T-helper 2 cell (primary cell): ENCODE data around the gene FHOD3.

Source experiments
- DNase-seq, 5 experiments: peaks; one replicate each; pipeline versions ENCODE4 v3.0.0 to v3.0.0-alpha.2; 2012 to 2022

Gene FHOD3

DNA sequence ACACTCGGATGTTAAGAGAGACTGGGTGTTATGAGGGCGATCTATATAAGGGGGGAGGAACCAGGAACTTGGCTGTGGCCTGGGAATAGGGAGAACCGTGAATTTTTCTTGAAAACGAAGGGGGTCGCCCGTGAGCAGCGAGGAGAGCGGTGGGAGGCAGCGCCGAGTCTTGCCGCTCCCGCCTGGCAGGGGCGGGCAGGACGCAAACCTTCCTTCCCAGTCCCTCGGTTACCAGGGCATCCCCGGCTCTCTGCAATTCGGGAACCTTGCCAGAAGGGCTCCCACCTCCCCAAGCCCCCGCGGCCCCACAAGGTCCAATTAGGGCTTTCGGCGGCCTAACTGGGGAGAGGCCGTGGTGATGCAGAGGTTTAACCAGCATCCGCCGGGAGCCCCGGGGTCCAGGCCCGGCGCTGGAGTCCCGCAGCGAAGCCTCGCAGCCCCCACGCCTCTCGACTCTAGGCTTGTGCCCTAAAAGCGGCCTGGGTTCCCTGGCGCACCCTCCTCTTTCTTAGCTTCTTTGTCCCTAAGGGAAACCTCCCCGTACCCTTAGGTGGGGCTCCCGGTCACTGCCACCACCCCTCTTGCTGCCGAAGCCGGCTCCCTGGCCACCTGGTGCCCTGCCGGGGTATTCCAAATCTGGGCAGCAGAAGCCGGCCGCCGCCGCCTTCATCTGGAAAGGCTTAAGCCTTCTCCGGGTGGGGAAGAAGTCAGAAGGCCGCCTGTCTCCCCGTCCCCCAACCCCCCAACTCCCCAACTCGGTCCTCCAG, 680 bp upstream of the FHOD3 start:
- DNase-seq, result no peak

DNA sequence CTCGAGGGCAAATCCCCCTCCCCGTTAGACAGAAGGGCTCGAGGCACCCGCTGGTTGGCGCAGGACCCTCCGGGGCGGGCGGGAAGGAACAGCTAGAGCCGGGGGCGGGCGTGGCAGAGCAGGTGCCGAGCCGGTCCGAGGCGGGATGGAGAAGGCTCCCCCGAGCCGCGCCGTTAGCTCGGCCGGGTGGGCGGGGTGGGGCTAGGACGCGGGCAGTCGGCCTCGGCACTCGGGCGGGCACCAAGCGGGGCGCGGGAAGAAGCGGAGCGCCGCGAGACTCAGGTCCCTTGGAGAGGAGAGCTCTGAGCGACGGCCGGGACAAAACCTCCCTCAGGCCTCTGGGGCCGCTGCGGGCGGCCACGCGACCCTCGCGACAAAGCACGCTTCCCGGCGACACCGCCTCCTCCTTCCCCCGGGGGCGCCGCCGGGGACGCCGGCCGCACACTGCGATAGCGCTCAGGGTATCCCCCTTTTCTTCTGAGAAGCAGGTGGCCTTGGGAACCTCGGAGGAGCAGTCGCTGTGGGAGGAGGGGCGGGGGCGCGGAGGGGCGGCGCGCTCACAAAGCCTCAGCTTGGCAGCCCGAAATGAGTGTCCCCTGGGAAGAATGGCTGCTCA, 721 bp downstream of the FHOD3 start:
- DNase-seq, result no peak

DNA sequence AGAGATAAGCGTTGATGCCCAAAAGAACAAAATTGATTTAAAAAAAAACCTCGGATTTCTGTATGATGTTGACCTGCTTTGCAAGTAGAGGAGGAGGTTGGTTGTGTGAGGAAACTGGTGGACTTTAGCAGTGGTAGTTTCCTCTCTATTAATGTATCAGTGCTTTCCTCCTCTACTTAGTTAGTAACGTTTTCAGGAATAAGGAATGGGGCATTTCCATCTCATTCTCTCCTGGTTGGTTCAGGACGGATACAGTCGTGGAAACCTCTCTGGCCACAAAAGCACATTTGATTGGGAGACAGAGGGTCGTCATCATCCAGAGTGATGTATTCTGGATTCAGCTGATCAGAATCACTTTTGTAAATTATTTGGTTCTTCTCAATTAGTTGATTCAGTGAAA, 1.5 kb downstream of the FHOD3 start:
- DNase-seq, result no peak

DNA sequence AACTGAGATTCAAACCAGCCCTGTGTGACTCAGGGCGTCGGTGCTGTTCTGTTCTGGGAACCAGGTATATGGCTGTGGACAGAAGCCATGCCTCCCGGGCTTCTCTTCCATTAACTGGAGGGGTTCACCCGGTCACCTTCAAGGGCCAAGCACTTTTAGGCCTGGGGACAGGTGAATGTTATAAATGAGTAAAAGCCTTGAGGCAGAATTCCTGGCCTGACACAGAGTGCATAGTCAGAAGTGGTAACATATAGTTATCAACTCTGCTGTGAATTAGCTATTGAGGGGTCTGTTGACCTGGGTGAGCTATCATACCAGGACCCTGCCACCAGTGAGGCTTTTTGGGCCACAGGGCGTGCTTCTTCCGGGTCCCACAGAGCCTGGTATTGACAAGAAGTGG, 2.7 kb downstream of the FHOD3 start:
- no peak for DNase-seq

DNA sequence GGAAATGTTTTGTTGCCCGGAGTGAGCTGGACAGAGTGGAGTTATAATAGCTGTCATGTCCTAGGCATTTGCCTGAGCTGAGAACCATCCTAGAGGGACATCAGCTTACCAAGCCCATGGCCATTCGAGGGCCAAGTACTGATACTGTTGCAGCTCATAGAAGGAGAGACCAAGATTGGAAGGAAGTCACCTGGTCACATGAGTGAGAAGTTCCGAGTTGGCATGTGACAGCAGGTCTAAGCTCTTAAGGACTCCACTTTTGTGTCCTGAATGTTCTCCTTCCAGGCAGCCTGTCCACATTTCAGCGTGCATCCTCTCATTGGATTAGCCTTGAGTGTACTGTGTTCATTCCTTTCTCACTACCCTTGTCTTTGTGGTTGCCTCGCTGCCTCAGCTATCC, 4.4 kb downstream of the FHOD3 start:
- DNase-seq, result no peak

DNA sequence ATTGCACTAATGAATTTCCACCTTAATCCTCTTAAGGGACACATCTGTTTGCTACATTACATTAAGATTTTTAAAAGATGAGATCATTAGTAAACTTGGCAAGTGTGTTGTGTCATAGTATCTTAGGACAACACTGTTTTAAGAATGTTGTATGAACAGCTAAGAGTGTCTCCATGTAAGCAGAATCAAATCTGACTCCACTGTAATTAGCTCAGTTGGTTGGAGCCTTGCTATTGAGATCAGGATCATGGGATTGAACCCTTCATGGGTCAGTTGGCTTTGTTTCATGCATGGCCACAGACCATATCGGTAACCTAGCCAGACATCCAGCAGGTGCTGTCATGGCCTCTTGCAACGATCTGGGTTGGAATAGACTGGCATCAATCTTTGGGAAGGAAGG, 5.2 kb downstream of the FHOD3 start:
- DNase-seq, result no peak

DNA sequence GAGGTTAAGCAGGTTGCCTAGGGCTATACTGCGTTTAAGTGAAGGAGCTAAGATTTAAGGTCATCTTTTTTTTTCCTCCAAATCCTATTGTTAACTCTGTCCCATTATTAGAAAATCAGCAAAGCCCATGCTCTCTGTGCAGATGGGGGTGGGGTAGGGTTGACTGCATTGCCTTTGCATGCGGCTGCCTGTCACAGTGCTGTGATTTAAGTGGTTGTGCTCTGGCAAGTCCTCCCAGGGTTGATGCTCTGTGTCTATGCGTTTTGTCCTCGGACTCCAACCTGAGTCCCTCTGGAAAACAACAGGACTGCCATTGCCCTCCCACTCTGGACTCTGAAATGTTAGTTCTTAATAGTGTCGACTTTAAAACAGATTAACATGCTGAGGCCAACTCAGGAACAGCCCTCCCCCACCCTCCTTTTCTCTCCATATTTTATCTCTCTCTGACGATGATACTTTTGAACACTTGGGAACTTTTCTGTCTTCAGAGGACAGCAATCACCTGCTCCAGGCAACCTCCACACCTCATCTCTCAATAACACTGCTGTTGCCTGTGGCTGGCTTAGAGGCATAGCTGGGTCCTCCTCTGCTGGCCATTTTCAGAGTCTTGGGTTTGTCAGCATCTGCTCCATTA, 5.8 kb downstream of the FHOD3 start:
- no peak for DNase-seq

DNA sequence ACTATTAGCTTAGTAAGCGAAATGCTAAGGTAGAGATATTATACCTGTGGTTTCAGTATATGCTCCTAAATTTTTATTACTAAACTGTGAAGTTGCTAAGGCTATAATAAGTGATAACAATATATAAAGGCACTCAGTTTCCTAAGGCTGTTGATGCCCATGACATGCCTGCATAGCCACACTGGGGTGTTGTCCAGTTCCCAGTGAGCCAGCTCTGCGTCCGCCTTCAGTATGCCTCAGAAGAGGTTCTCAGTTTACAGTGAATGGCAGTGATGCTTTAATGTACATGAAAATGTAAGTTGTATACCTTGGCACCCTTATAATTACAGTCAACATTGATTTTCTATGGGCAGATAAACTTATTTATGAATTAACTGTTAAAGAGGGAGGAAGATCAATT, 7.2 kb downstream of the FHOD3 start:
- DNase-seq, result no peak

DNA sequence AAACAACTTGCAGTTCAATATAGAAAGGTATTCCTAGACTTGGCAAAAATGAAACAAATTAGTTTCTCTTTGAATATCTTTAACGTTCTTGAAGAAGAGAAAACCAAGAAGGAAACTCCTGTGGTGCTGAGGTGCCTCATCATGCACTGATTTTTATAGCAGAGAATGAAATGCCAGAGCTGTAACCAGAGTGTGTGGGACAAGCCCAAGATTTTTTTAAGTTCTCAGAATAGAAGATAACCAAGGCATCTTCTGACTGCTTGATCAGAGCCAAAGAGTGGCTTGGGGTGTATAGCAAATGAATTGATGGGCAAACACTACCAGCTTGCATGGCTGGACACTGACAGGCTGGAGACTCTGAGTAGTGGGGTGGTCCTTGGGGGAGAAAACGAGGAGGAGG, 7.9 kb downstream of the FHOD3 start:
- DNase-seq, result no peak

DNA sequence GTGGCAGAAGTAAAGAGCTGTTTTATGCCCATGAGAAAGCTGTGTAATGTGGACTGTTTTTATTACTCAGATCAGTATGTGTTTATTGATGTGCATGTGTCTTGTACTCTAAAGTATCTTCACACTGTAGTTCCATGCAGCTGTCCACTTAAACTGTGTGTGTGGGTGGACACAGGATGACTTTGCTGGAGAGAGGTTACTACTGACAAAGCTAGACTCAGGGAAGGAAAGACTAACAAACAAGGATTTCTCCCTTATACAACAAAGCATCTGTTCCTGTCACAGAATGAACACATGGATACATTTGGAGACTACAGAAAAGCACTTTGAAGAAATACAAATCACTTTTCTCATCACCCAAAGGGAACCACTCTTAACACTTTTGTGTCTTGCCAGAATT, 10.0 kb downstream of the FHOD3 start:
- DNase-seq, result no peak

DNA sequence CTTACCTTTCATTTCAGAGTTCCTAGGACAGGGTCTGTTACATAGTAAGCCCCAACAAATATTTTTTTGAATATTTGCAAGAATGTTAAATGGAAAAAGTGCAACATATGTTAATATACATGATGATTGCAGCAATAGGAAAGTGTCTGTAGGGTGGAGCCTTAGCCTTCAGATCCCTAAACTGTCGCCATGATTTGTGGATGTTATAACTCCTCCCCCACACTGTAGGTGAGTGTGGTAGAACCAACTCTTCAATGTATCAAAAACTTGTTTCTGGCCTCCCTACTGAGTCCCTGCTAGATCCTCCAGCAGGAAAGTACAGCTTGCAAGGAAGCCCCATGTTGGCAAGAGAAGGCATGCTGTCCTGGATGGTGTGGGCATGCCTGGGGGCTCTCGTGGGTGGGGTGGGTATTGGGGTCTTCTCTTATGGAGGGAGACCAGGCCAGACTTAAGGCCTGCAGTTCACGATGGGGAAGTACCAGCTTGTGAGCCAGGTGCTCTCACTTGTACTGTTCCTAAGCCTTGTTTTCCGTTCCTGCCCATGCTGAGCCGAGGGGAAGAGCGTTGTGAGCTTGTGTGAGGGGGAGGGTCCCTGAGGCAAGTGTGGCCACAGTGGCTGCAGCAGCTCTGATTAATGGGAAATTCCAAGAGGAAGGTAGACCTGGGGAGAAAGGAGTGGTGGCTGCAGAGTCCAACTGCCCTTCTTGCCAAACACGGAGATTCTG, 11.4 kb downstream of the FHOD3 start:
- no peak for DNase-seq

DNA sequence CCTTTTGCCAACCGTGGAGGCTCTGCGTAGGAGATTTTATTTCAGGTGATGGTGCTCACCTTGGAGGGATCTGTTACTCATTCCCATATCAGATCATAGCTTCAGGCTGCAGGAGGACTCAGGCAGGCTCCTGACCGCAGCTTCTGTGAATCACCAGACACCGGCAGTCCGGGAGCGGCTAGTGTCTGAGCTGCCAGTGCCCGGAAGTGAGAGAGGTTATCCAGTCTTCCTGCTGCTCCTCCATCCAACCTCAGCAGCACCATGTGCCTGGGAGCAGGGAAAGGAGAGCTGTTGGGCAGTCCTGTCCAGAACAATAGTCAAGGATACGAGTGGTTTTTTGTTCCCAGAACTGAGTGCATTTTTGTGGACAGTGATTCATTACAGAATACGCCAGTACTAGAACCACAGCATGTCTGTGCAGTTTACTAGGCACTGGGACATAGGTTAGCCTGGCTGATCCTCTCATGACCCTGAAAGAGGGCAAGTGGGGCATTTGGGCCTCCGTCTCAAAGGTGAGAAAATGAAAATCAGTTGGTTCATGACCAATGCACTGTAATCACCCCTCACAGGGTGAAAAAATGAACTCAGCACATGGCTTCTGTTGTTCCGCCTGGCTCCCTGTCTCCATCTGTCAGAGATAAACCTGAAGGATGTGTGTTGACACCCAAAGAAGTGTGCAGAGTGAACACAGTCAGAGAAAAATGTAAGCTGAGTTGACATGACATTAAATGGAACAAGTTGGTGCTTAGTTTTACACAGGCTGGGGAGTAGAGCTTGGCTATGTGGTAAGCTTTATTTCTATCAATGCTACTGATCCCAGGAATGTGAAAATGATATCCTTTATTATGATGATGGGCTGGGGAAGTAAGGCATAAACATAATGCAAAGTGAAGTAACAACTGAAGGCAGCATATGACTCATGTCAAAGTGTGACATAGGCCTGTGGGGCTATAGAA, 12.2 kb downstream of the FHOD3 start:
- DNase-seq, result no peak

DNA sequence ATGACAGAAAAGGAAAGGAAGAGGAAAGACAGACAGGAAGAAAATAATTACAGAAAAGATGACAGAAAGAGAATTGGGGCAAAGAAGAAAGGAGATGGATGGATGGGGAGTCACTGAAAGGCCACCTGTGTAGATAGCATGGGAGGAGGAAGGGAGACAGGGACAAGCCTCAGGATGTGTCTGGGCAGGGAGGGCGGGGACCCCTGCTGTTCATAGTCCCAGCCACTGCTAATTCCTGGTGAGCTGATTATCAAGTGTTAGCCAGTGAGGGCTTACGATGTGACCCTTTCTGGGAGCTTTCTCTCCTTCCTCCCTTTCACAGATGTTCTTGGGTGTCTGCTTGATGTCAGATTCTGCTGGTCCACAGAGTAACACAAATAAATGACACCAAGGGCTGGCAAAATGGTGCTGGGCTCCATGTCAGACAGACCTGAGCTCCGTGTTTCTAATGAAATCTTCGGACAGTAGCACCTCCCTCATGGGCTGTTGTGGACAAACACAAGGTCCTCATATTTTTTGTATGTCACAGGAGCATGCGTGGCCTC, 13.6 kb downstream of the FHOD3 start:
- DNase-seq, result no peak

DNA sequence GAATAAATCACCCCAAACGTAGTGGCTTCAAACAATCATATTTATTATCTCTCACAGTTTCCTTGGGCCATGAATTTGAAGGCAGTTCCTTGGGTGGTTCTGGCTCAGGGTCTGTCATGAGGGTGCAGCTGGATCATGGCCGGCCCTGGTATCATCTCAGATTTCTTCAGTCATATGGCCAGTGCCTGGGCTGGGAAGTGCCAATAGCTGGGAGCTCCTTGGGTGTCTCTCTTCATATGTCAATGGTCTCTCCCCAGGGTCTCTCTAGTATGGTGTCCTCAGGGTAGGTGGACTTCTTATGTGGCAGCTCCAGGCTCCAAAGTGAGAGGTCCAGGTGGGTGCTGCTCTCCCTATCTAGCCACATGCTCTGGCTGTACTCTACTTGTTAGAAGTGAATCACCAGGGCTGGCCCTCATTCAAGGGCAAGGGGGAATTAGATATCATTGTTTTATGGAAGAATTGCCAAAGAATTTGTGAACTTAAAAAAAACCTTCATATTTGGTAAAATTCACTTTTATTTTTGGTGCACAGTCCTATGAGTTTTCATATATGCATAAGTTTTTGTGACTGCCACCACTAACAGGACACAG, 15.4 kb downstream of the FHOD3 start:
- no peak for DNase-seq

DNA sequence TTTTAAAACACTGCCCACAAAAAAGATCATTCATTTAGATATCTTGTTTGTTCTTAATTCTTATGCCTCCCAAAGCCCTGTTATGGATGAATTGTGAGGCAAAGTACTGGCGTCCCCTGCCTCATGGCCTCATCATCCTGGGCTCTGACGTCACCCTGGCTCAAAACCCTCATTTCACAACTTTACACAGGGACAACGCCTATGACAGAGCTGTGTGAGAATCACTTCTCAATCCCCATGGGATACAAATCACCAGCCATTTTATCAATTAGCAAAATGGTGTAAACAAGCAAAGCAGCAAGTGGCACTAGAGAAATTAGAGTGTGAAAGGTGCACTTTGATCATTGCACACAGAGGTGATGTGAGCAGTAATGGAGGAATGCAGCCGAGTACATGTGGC, 16.6 kb downstream of the FHOD3 start:
- no peak for DNase-seq

DNA sequence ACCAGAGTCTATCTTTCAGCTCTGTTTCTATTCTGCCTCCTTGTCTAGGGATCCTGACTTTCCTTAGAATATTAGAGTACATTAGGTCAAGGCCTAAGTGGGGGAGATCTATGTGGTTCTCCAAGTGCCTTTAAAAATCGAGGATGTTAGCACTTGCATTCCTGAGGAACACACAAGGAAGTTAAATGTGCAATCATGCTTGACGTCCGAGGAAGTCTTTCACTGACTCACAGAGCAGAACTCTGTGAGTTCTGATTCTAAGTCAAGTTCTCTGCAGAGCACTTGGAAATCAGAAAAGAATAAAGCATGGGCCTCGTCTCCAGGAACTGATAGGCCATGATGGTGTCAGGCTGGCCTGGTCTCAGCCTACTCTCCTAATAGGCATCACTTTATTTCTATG, 17.2 kb downstream of the FHOD3 start:
- DNase-seq, result no peak

DNA sequence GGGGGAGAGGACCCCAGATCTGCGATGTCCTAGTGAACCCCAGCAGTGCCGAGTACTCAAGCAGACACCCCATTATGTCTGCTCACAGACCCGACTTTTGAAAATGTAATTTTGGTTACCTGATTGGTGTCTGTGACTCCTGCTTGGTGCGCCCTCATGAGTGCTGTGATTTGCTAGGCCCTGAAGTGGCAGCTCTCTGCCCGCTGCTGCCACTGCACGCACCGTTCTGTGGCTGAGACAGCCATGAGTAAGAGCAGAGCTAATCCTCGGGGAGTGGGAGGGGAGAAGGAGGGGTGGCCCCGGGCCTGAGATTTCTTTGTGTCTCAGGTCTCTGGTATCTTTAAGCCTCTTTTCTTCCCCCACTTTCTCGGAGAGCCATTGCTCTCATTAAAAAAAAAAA, 18.2 kb downstream of the FHOD3 start:
- no peak for DNase-seq

DNA sequence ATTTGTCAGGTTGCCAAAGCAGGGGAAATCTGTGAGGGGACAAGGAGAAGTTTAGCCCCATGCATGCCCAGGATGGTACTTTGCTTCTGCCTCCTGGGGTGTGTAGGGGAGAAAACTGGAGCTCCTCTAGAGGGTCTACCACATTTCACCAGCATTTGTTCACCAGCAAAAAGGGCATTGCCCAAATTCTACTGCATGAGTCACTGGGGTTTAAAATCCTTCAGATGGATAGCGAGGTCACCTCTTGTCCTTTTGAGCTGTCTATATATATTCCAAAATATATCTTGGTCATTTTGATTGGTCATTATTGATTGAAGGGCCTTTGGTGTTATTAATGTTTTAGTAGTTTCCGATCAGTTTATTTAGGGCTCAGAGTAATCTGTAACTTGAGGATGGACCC, 18.7 kb downstream of the FHOD3 start:
- DNase-seq, result no peak

DNA sequence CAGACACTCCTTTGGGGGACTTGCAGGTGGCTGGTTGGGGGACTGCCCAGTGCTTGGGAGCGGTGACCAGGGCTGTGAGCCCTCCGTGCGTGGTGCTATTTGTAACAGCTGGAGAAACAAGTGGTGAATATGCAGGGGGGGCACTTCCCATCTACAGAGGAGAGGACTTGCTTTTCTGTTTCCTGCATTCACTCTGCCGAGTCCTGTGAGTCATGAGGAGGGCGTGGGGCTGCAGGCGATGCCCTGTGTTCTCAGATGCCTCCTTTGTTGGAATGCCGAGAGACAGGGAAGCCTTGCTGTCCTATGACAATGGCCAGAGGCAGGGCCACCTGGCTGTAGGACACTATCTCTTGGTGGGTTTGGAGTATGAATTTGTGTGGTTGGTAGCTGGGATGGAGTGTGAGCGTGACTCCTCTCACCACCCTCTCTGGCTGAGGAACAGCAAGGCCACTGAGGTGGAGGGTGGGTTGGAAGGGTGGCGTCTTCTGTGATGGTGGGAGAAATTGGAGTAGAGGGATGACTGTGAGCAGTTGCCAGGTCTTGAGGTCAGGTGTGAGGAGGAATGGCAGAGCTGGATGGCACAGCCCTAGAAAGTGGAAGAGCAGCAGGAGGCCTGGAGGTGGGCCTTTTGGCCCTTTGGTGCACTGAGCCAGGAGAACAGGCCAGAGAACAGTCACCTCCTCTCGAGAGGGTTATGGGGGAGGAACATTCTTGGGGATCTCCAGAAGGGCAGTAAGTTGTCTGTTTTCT, 24.3 kb downstream of the FHOD3 start:
- no peak for DNase-seq

DNA sequence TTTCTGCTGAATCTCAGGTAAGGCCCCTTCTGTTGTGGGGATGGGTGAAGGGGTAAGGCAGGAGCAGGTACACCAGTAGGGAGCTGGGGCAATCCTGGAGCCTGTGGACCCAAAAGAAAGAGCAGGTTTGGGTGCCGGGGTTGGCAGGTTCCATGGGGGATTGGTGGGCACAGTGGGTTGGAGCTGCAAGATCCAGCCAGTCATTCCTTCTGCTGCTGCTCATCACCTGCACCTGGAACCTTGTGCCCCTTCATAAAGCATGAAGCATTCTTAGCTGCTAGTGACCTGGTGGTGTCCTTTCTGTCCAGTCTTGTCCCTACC, 24.9 kb downstream of the FHOD3 start:
- no peak for DNase-seq

DNA sequence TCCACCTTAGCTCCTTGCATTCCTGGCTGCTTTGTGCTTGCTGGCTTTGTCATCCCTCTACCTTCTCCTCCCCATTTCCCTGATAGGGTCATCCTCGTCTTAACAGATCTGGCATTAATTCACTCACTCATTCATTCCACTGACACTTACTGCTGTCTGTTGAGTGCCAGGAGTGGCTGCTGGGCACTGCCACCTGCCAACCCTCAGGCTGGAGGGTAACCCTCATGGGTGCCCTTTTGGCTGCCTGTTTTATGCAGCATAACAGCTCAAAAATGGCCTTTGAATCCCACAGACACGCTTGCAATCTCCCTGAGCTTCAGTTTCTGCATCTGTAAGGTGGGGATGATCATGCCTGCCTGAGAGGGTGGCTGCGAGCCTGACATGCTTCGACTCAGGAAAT, 25.2 kb downstream of the FHOD3 start:
- no peak for DNase-seq
